Bronchial epithelial cell (primary cell): ENCODE measurements around the gene CDR2L. TPM values are rescaled to one million over a fixed set of nuclear protein-coding genes. Genes with fewer than 3 reads are reported as not detected.

Experiments
- DNase-seq: peaks from one replicate; pipeline ENCODE4 v3.0.0-alpha.2; 2010; ENCODE audit warnings: low read depth
- FAIRE-seq: peaks from 2 replicates; lab custom pipeline; 2011; peaks lifted over from hg19 to GRCh38; lab: Jason Lieb, UNC
- H3K27me3 ChIP-seq: 2 replicates; pipeline ENCODE4 v1.5.1; 2011; ENCODE audit warnings: low read length; ENCODE audit not compliant: control insufficient read depth, insufficient read depth
- H3K36me3 ChIP-seq: 2 replicates; pipeline ENCODE4 v1.5.1; 2011; ENCODE audit warnings: low read length; ENCODE audit not compliant: control insufficient read depth, insufficient read depth
- H3K4me3 ChIP-seq: 2 replicates; pipeline ENCODE4 v1.5.1; 2011; ENCODE audit warnings: mild to moderate bottlenecking, low read depth, low read length, control low read depth
- CTCF ChIP-seq: IDR thresholded peaks from 2 replicates; pipeline ENCODE4 v1.5.1; 2011; ENCODE audit warnings: mild to moderate bottlenecking, moderate library complexity, low read length, control low read depth, inconsistent platforms; ENCODE audit not compliant: insufficient read depth, severe bottlenecking
- total RNA-seq: library from RNA; depleted of rRNA; stranded (reverse); fragments of >200 nt; gene quantifications from 2 replicates; pipeline ENCODE4 v1.2.1, GENCODE V29; 2014

CDR2L gene
- 4.7 and 6.1 TPM in 2 replicates for total RNA-seq

- Histone ChIP-seq H3K36me3 (no peaks in the 10 kb centered on the region), H3K4me3 (peak within 1 kb of the TSS; percentile 66), H3K27me3 (no peaks in the 10 kb centered on the region)
- no peak for TF ChIP-seq CTCF
- DNase-seq (peak; percentile 82), FAIRE-seq (no peak)
These were observed at the start of gene CDR2L for GRCh38 chr17:74987418-74987908. Gene CDR2L (plus strand): TSS chr17:74987632. CDS start chr17:74988044, 412 bp downstream.

DNA sequence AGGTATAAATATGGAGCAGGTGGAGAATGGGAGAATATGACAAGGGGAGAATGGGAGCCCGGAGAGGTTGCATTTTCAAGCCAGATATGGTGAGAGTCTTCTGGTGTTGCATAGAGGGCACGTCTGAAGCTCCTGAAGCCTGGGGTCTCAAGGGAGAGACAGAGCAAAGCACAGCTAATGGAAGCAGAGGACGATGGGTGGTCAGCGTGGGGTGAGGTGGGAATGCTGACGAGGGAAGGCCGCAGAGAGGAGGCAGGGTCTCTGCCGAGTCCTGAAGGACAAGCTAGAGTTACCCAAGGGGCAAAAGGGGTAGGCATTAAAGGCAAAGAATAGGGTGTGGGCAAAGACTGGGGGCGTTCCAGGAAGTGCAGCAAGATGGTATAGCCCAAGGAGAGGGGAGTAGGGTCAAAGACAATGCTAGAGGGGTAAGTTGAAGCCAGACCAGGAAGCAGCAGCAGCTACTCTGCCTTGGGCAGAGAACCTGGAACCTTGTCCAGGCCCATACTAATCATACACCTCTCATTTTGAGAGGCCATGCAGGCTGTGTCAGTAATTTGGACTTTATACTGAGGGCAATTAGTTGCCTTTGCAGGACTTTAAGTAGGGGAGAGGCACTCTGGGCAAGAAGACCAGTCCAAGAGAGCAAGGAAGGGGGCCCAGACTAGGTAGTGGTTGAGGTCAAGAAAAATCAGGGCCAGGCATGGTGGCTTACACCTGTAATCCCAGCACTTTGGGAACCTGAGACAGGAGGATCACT is 49.1 kb upstream of the CDR2L start:
- no peak for TF ChIP-seq CTCF
- DNase-seq (no peak), FAIRE-seq (no peak)
- Histone ChIP-seq H3K36me3 (no peaks in the 10 kb centered on the region), H3K4me3 (no peak overlapping the region), H3K27me3 (peaks cover 31% of the 10 kb centered on the region)

GRCh38 chr17:74939534-74939933 is 47.9 kb upstream of the CDR2L start:
- FAIRE-seq (no peak), DNase-seq (no peak)
- Histone ChIP-seq H3K4me3 (no peak overlapping the region), H3K27me3 (peaks cover 27% of the 10 kb centered on the region), H3K36me3 (no peaks in the 10 kb centered on the region)
- TF ChIP-seq CTCF = no peak

DNA sequence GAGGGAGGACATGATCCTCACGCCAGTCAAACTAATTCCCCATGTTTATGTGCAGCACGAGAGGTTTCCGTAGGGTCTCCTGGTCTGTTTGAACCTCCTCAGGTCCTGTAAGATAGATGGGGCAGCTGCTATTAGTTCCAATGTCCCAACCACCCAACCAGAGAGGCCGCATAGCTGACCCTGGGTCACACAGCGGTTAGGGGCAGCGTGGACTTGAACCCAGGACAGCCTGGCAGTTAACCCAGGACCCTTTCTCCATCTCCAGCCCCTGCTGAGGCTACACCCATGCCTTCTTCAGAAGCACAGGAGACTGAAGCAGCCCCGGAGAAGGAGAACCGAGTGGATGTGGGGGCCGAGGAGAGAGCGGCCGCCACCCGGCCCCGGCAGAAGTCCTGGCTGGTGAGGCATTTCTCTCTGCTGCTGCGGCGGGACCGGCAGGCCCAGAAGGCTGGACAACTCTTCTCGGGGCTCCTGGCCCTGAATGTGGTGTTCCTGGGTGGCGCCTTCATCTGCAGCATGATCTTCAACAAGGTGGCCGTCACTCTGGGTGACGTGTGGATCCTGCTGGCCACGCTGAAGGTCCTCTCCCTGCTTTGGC is 46.2 kb upstream of the CDR2L start:
- FAIRE-seq (no peak), DNase-seq (no peak)
- Histone ChIP-seq H3K4me3 (no peak overlapping the region), H3K36me3 (no peaks in the 10 kb centered on the region), H3K27me3 (peaks cover 16% of the 10 kb centered on the region)
- TF ChIP-seq CTCF = no peak

DNA sequence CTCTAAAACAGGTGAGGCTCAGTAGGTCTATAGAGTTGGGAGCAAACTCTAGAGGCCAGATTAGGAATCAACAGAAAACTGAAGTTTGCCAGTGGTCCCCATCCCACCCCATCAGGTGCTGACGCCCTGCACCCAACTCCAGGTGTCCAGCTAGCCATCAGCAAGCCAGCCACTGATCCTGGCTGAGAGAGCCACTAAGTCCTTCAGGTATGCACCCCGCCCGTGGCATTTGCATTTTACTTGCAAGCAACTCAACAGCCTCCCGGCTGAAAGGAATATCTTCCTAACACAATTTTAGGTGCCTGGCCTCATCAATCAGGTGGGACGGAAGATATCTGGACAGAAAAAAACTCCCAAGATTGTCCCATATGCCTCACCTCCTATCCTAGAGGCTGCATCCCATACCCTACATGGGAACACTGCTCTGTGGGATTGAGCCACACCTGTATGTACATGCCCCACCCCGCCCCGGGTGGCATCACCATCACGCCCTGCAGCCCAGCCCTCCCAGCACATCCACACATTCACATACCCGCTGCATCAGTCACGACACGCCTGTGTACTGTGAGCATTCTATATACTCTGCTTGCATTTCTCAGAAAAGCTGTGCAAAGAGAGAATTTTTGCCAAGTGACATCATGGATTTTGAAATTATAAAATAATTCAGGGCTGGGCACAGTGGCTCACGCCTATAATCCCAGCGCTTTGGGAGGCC is 43.5 kb upstream of the CDR2L start:
- no peak for TF ChIP-seq CTCF
- FAIRE-seq = peak; percentile 99
- DNase-seq = peak; percentile 97

More for the DNA sequence above, 43.5 kb upstream of the CDR2L start:
- Histone ChIP-seq H3K4me3 (no peak overlapping the region), H3K27me3 (peaks cover 2% of the 10 kb centered on the region), H3K36me3 (no peaks in the 10 kb centered on the region)
